ENCODE measurements around the gene EEF2K. TPM values are rescaled to one million over a fixed set of nuclear protein-coding genes. Genes with fewer than 3 reads are reported as not detected.

Gene EEF2K
- total and polyA plus RNA-seq, 2 donors (not counting 1 experiment from before 2014, with no cell fraction given) = 11.8 to 28.7 TPM

GRCh38 chr16:22190776-22191531 is 15.1 kb upstream of the EEF2K start:
- Histone ChIP-seq H3K27ac (ENCODE audit: low read length in 2 of 2) (peak overlapping the region; percentile 96 to 100), H2AFZ (ENCODE audit: insufficient read depth, low read depth, low read length, poor library complexity, severe bottlenecking) (peak overlapping the region; percentile 65), H3K79me2 (ENCODE audit: control insufficient read depth, insufficient read depth, low read length) (no peaks in the 10 kb centered on the region), H3K4me1 (ENCODE audit: control insufficient read depth in 2 of 2, insufficient read depth in 2 of 2, low read length in 2 of 2) (peaks cover 43 to 52% of the 10 kb centered on the region in 2 donors), H3K9me3 (ENCODE audit: control extremely low read depth in 1 of 3, control insufficient read depth in 2 of 3, insufficient read depth in 1 of 3, low read length in 2 of 3) (peaks cover 0 to 4% (median 0%) of the 10 kb centered on the region in 3 donors), H3K4me2 (replicated peaks; ENCODE audit: low read depth, low read length, poor library complexity, severe bottlenecking) (peak overlapping the region; percentile 88), H3K4me3 (ENCODE audit: control extremely low read depth in 1 of 5, extremely low read depth in 1 of 5, insufficient read depth in 1 of 5, low read depth in 2 of 5, low read length in 4 of 5) (peak overlapping the region; percentile 53 to 78 (median 66)), H4K20me1 (ENCODE audit: control insufficient read depth, insufficient read depth, low read length, poor library complexity, severe bottlenecking) (no peaks in the 10 kb centered on the region), H3K36me3 (replicated peaks in 1 of 2; ENCODE audit: control extremely low read depth in 1 of 2, control insufficient read depth in 1 of 2, extremely low read depth in 1 of 2, insufficient read depth in 2 of 2, low read length in 1 of 2) (no peaks in the 10 kb centered on the region), H3K9ac (ENCODE audit: low read length) (peak overlapping the region; percentile 90), H3K27me3 (replicated peaks in 1 of 4; ENCODE audit: control extremely low read depth in 1 of 4, control insufficient read depth in 3 of 4, insufficient read depth in 4 of 4, low read length in 3 of 4) (no peaks in the 10 kb centered on the region)
- ATAC-seq (ENCODE audit: low read depth) (peak; percentile 58), DNase-seq (peak; percentile 100)
- peaks cover 7% of the 10 kb centered on the region for H3K9me3 Mint-ChIP-seq (ENCODE audit: insufficient read depth)
- intact Hi-C loops (cut with micrococcal nuclease) = loop anchor here (1.0 to 10.0 kb wide), 9 partner anchors 15 to 1450 kb away; partner anchors contain the start of genes CDR2, DCUN1D3, EEF2K and LYRM1
- peak overlapping the region; percentile 100 for H3K27ac Mint-ChIP-seq
- POLR2A ChIA-PET = interaction anchor here (0.5 to 5.0 kb wide), 13 partner anchors 14 to 1291 kb away, joined by 3 to 28 read pairs (median 4); partner anchors contain the start of genes EEF2K and POLR3E
- peaks cover 59% of the 10 kb centered on the region for H3K4me1 Mint-ChIP-seq
- no peak for TF ChIP-seq EZH2 (IDR thresholded peaks at IDR 0.05; ENCODE audit: borderline replicate concordance, insufficient read depth, low read depth, low read length, poor library complexity, severe bottlenecking)
- TF ChIP-seq, protein P1, sequence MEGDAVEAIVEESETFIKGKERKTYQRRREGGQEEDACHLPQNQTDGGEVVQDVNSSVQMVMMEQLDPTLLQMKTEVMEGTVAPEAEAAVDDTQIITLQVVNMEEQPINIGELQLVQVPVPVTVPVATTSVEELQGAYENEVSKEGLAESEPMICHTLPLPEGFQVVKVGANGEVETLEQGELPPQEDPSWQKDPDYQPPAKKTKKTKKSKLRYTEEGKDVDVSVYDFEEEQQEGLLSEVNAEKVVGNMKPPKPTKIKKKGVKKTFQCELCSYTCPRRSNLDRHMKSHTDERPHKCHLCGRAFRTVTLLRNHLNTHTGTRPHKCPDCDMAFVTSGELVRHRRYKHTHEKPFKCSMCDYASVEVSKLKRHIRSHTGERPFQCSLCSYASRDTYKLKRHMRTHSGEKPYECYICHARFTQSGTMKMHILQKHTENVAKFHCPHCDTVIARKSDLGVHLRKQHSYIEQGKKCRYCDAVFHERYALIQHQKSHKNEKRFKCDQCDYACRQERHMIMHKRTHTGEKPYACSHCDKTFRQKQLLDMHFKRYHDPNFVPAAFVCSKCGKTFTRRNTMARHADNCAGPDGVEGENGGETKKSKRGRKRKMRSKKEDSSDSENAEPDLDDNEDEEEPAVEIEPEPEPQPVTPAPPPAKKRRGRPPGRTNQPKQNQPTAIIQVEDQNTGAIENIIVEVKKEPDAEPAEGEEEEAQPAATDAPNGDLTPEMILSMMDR (IDR thresholded peaks at IDR 0.05) = no peak
- H3K4me3 Mint-ChIP-seq = peak overlapping the region; percentile 99
- peaks cover 3% of the 10 kb centered on the region for H3K27me3 Mint-ChIP-seq
- CTCF ChIA-PET = interaction anchor here (1.0 to 7.0 kb wide), 4 partner anchors 14 to 189 kb away, joined by 3 to 89 read pairs (median 16); partner anchors contain the start of genes EEF2K and POLR3E
- 0% methylated on average over 42 of the region's 43 CpGs for WGBS (ENCODE audit: insufficient coverage)
